Left lobe of liver (tissue), 2 donors: Measurements from ENCODE around the gene MYO16. TPM values are rescaled to one million over a fixed set of nuclear protein-coding genes. Genes with fewer than 3 reads are reported as not detected.
"Not testable (repeated sequence)": the region's sequence is repeated elsewhere in the genome, so short reads cannot be mapped to it uniquely, and the experiment has no call there.

Experiments used
- ATAC-seq: fragments of 200-7000 bp; cut with Tn5 transposase; one replicate; pipeline ENCODE4 v1.9.1; 2020; ENCODE audit warnings: mild to moderate bottlenecking, moderate library complexity
- DNase-seq: peaks from one replicate; pipeline ENCODE4 v3.0.0-alpha.2; 2020; ENCODE audit warnings: low spot score
- total RNA-seq: library from RNA; stranded (reverse); gene quantifications from one replicate; pipeline ENCODE4 v1.2.1, GENCODE V29; 2021
- donor health status: DM: no; HTN: no; CAD: no; lungs with moderate emphysema.
- donor health status: DM: no; HTN: yes; CAD: no.

MYO16 gene
- total RNA-seq, 1 donor from 2014 or later, result 2.7 TPM

- DNase-seq, result no peak
- ATAC-seq, result no peak
Observed at GRCh38 chr13:109212650-109213049, 583.2 kb downstream of the MYO16 start.

DNA sequence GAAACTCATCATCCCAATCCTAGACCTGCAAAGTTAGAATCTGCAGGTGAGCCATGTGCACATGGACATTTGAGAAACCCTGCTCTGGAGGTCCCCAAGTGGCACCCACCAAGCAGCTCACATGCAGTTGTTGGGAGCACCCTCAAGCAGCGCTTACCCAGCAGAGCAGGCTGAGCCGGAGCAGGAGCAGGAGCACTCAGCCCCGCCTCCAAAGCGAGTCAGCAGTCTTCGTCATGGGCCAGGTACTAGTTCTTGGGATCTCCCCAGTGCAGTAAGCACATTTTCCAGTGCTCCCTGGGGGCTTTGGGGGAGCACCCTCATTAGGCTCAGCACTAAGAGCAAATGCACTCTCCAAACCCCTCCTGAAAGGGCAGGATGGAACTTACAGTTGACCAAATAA, 584.3 kb downstream of the MYO16 start:
- no peak for DNase-seq
- ATAC-seq, result no peak

DNA sequence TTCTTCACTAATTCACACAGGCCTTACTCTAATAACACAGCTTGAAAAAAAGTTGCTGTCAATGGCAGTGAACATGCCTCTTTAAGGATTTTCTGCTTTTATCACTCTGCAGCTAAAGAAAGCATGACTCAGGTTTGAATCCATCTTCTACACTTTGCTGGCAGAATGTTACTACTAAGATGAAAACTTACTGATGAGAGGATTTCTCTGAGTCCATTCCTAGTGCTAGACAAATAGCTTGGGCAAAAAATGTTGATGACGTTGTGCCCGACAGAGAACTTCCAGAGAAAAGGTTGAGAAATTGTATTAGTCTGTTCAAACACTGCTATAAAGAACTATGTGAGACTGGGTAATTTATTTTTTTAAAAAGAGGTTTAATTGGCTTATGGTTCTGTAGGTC, 585.0 kb downstream of the MYO16 start:
- DNase-seq (no peak), ATAC-seq (no peak)

DNA sequence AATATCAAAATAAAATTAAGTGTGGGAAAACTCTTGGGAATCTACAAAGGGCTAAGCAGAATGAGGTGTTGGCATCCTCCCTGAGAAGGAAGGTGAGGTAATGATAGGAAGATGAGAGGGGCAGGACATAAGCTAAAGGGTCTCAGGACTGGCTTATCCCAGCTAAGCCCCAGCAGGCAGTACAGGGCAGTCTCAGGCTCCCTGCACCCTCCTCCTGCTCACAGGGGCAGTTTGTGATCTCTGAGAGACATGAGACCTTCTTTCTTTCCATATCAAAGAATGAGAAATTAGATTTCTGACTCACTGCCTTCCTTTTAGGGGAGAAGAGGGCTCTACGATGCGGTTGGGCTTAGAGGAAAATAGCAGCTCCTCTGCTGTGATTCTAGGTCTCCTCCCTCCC, 586.0 kb downstream of the MYO16 start:
- ATAC-seq, result no peak
- no peak for DNase-seq

- DNase-seq, ATAC-seq: not testable (repeated sequence)
Observed at GRCh38 chr13:109217510-109217909, 588.1 kb downstream of the MYO16 start.

DNA sequence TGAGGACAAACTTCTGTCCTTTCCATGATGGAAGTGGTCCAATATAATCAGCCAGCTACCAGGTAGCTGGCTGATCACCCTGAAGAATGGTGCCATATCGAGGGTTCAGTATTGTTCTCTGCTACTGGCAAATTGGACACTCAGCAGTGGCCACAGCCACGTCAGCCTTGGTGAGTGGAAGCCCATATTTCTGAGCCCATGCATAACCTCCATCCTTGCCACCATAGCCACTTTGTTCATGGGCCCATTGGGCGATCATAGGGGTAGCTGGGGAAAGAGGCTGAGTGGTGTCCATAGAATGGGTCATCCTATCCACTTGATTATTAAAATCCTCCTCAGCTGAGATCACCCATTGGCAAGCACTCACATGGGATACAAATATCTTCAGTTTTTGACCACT, 591.2 kb downstream of the MYO16 start:
- no peak for ATAC-seq
- no peak for DNase-seq

- ATAC-seq, result no peak
- DNase-seq, result no peak
Observed at GRCh38 chr13:109224033-109224432, 594.6 kb downstream of the MYO16 start.

GRCh38 chr13:109226631-109227030, 597.2 kb downstream of the MYO16 start:
- ATAC-seq (no peak), DNase-seq (no peak)

GRCh38 chr13:109227344-109227940, 598.0 kb downstream of the MYO16 start:
- no peak for DNase-seq
- no peak for ATAC-seq

- DNase-seq (no peak), ATAC-seq (peak; percentile 69)
Observed at GRCh38 chr13:109228211-109228610, 598.8 kb downstream of the MYO16 start.

GRCh38 chr13:109231888-109232287, 602.5 kb downstream of the MYO16 start:
- DNase-seq (no peak), ATAC-seq (no peak)

DNA sequence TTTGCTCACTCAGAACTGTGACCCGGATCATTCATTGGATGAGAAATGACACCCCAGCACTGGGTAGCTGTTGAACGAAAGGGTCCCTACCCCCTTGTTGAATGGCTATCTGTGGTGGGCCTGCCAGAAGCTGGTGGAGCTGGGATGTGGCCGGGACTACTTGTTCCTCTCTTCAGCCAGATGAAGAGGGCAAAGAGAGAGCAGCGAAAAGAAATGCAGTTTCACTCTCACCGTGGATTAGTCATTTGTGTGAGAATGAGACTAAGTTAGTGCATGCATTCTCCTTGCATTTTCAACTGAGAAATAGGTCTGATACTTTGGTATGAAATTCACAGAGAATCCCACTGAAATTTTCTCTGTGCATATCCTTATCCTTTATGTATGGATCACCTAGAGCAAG, 603.9 kb downstream of the MYO16 start:
- ATAC-seq, result no peak
- DNase-seq, result no peak

DNA sequence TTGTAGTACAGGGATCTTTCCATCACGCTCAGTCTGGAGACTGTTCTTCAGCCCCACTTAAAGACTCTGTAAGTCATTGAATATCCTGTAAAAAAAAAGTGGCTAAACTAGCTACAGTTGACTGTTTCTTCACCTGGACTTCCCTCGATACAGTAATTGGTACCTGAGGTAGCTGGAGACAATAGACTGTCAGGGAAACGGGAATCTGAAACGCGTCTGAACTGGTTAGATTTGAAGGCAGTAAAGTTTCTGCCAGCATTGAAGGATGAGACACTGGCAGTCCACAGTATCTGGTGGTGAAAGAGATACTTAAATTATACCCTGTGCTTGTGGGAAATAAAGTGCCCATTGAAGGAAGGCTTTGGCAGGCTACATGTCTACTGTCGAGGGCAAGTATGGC, 606.5 kb downstream of the MYO16 start:
- DNase-seq, result no peak
- no peak for ATAC-seq

DNA sequence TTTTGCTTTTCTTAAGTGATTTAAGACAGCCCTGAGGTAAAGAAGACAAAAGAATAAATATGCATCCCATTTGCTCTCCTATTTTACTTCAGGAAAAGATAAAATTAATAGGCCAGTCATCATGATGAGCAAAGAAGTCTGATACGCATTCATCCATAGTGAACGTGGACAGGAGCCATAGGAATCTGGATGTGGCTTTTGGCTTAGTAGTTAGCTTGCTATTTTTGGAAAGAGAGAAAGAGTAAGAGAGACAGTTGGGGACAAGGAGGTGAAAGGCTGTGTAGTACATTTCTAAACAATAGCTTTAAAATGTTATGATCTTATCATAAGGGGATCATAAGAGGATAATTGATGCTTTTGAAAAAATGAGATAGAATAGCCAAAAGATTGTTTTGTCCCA, 611.7 kb downstream of the MYO16 start:
- no peak for DNase-seq
- ATAC-seq, result no peak

DNA sequence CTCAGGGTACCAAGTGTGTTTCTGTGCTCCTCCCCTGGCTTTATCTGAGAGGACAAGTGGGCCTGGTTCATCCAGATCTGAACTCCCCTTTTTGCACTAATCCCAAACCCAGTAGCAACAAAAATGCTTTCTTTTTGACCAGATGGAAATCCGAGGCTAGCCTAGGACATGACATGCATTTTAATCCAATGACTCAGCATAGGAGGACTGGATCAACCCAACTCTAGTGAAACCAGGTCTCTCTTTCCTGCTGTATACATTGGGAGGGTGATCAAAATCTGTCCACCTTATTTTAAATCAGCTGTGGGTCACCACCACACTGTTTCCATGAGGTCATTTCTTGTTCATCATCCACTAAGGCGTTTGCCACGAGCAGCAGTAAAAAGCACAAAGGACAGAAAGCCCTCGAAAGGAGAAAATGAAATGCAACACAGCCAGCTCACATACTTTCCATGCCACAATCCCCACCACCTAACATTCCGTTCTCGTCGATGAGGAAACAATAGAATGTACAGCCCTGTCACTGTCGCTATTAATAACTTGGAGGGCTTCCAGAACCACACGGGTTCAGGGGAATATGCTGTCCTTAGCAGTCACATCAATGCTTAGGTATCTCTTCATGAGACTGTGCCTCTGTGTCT, 614.0 kb downstream of the MYO16 start:
- no peak for DNase-seq
- ATAC-seq, result no peak

GRCh38 chr13:109244566-109244965, 615.2 kb downstream of the MYO16 start:
- DNase-seq (no peak), ATAC-seq (no peak)

DNA sequence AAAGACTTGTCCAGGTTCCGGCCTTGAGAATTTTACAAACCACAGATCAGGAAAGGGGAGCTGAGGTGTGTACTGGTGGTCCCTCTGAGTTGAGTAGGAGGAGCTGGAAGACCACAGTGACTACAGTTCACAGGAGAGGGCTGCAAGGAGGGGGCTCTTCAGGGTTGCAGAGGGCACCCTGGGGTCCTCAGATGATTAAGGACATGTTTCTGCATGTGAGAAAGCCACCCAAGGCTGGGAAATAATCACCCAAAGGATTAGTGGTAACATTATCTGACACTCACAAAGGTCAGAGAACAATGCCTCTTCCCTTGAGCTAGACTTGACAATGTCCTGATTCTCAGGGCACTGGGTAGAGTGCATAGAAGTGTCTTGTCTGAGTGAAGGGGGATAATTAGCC, 616.6 kb downstream of the MYO16 start:
- no peak for DNase-seq
- ATAC-seq, result no peak

- no peak for ATAC-seq
- no peak for DNase-seq
Observed at GRCh38 chr13:109249780-109250528, 620.5 kb downstream of the MYO16 start.

GRCh38 chr13:109251956-109252355, 622.5 kb downstream of the MYO16 start:
- ATAC-seq (no peak), DNase-seq (no peak)

DNA sequence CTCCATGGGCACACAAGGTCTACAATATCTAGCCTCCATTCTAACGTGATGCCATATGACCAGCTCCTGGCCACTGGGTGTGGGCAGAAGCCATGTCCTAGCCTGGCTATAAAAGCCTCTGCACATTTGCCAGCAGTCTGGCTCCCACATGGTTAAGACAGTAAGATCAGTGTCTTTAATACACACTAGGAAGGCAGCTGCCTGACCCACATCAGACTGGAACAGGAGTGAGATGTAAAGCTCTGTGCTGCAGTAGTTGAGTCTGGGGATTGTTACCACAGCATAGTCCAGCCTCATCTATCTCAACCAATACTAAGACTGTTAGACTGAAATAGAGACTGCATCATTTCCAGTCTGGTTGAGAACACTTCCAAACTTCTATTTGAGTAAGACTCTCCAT, 623.9 kb downstream of the MYO16 start:
- DNase-seq (no peak), ATAC-seq (no peak)

- no peak for ATAC-seq
- no peak for DNase-seq
Observed at GRCh38 chr13:109254274-109254673, 624.9 kb downstream of the MYO16 start.

GRCh38 chr13:109255141-109255856, 625.9 kb downstream of the MYO16 start:
- no peak for DNase-seq
- no peak for ATAC-seq
